ENCODE measurements around the gene NBAS. TPM values are rescaled to one million over a fixed set of nuclear protein-coding genes. Genes with fewer than 3 reads are reported as not detected.

Gene NBAS
- total and polyA plus RNA-seq, 9 of the 15 experiments (the other 6 are each of a cell fraction or from before 2014, with no cell fraction given): 15.3 to 94.4 (median 69.9) TPM

- Histone ChIP-seq H3K36me3 (ENCODE audit: control insufficient read depth, insufficient read depth, low read length) (no peaks in the 10 kb centered on the region), H3K4me2 (ENCODE audit: insufficient read depth, low read length) (no peak overlapping the region), H2AFZ (ENCODE audit: low read depth, low read length) (no peak overlapping the region), H3K27ac (ENCODE audit: extremely low read depth, low read depth, low read length) (no peak overlapping the region), H3K9me1 (ENCODE audit: control insufficient read depth, insufficient read depth, low read length) (peaks cover 2% of the 10 kb centered on the region), H3K9ac (ENCODE audit: insufficient read depth in 1 of 2, low read depth in 2 of 2, low read length in 2 of 2) (no peak overlapping the region), H3K27me3 (ENCODE audit: control insufficient read depth in 2 of 2, insufficient read depth in 2 of 2, low read length in 2 of 2) (peaks cover 0 to 11% of the 10 kb centered on the region in 2 experiments; a peak in 2 of 5 replicates), H3K9me3 (replicated peaks; ENCODE audit: control insufficient read depth, insufficient read depth, low read depth, low read length) (no peaks in the 10 kb centered on the region), H3K4me1 (replicated peaks in 1 of 2; ENCODE audit: control insufficient read depth in 2 of 2, insufficient read depth in 2 of 2, low read length in 2 of 2) (no peaks in the 10 kb centered on the region), H3K79me2 (ENCODE audit: control insufficient read depth, insufficient read depth, low read length) (no peaks in the 10 kb centered on the region), H3K4me3 (no peak overlapping the region), H4K20me1 (replicated peaks; ENCODE audit: control insufficient read depth, insufficient read depth, low read length) (no peaks in the 10 kb centered on the region)
- FAIRE-seq (no peak), DNase-seq (ENCODE audit: extremely low read depth in 1 of 4, low spot score in 3 of 4) (no peak), ATAC-seq (no peak)
- WGBS (ENCODE audit: insufficient coverage, low coverage, missing lambda C conversion rate): 14% methylated on average over 4 of the region's 5 CpGs
- ChIA-PET CTCF (ENCODE audit: low intra/inter-chr PET ratio) (no interaction called here), POLR2A (no interaction called here)
- intact Hi-C loops (cut with micrococcal nuclease) (no loop called here), in situ Hi-C loops (cut with MboI) (no loop called here)
- TF ChIP-seq FIP1L1 (IDR thresholded peaks at IDR 0.05; ENCODE audit: low read depth, low read length, poor library complexity, severe bottlenecking) (no peak), HNRNPL (IDR thresholded peaks at IDR 0.05; ENCODE audit: low read depth, low read length) (no peak), KLF1 (tag; IDR thresholded peaks at IDR 0.05) (no peak), ZNF668 (CRISPR knock-in tag; IDR thresholded peaks at IDR 0.05) (no peak), MYBL2 (IDR thresholded peaks at IDR 0.05; ENCODE audit: low read depth) (no peak), MYBL2 (CRISPR knock-in tag; IDR thresholded peaks at IDR 0.05; ENCODE audit: borderline replicate concordance) (no peak), NFXL1 (CRISPR knock-in tag; IDR thresholded peaks at IDR 0.05) (no peak), TAL1 (IDR thresholded peaks at IDR 0.05) (no peak), HDAC6 (IDR thresholded peaks at IDR 0.05; ENCODE audit: low read depth, low read length) (no peak), SOX6 (IDR thresholded peaks at IDR 0.05) (no peak), MTA2 (IDR thresholded peaks at IDR 0.05; ENCODE audit: low read depth) (no peak), YY1 (IDR thresholded peaks at IDR 0.05; ENCODE audit: borderline replicate concordance in 1 of 3, control insufficient read depth in 1 of 3, extremely low read depth in 1 of 3, insufficient read depth in 3 of 3, insufficient read length in 1 of 3, insufficient replicate concordance in 2 of 3, low read depth in 1 of 3, low read length in 2 of 3) (no peak), ZFPM2 (CRISPR knock-in tag; IDR thresholded peaks at IDR 0.05) (no peak), ZSCAN29 (IDR thresholded peaks at IDR 0.05) (no peak), ZNF717 (CRISPR knock-in tag; IDR thresholded peaks at IDR 0.05) (no peak)
- BruUV-seq (replicated peaks): no TSS peak
Observed at GRCh38 chr2:15158532-15158931, 402.6 kb downstream of the NBAS start.

Data from K562 (cell line).